GM12878 (cell line): ENCODE measurements around the gene ETNK1. TPM values are rescaled to one million over a fixed set of nuclear protein-coding genes. Genes with fewer than 3 reads are reported as not detected.
A peak's percentile ranks its signal among the peaks of the same experiment; 100 is the strongest.

Experiments used
- ATAC-seq: fragments of 200-7000 bp; cut with Tn5 transposase; 3 replicates; pipeline ENCODE4 v1.9.1; 2020; ENCODE audit warnings: mild to moderate bottlenecking, moderate library complexity
- BruUV-seq: library from RNA; stranded (reverse); fragments of 400-500 nt; replicated peaks from 2 replicates; lab custom pipeline; 2021; lab: Mats Ljungman, UMichigan
- CTCF ChIA-PET: fragments of 300-600 bp; sonication (Branson Sonifier 250); formaldehyde crosslinking; extraction: SDS; loops from one replicate; lab custom pipeline; 2021; ENCODE audit warnings: inconsistent platforms; lab: Yijun Ruan, JAX
- POLR2A ChIA-PET: fragments of 350-600 bp; formaldehyde crosslinking; extraction: SDS; loops from one replicate; lab custom pipeline; 2021; ENCODE audit warnings: inconsistent platforms; lab: Charles Lee
- RAD21 ChIA-PET: fragments of 300-600 bp; sonication (Branson Sonifier 250); formaldehyde crosslinking; loops from one replicate; lab custom pipeline; 2023; ENCODE audit warnings: antibody characterized with exemption; ENCODE audit not compliant: unreplicated experiment; lab: Charles Lee
- SMC1A ChIA-PET: fragments of 300-600 bp; sonication (Branson Sonifier 250); formaldehyde crosslinking; loops from one replicate; lab custom pipeline; 2023; ENCODE audit not compliant: unreplicated experiment, uncharacterized antibody; lab: Charles Lee
- DNase-seq: peaks from one replicate; pipeline ENCODE4 v3.0.0-alpha.2; 2011; ENCODE audit warnings: low read depth, low spot score
- FAIRE-seq: peaks from 3 replicates; lab custom pipeline; 2011; peaks lifted over from hg19 to GRCh38; lab: Jason Lieb, UNC
- H2AFZ ChIP-seq: 2 replicates; pipeline ENCODE4 v1.6.0; 2011; ENCODE audit warnings: low read depth, low read length, control low read depth; ENCODE audit not compliant: control insufficient read depth
- H3K27ac ChIP-seq: 2 replicates; pipeline ENCODE4 v1.5.1; 2011; ENCODE audit warnings: control low read depth; ENCODE audit not compliant: control insufficient read depth, insufficient read depth
- H3K27me3 ChIP-seq, 2 experiments: replicated peaks in 1 of 2; 2 replicates each; pipeline versions ENCODE4 v1.6.0 to v1.6.1; 2011; ENCODE audit warnings: low read length in 1 of 2; ENCODE audit not compliant: control insufficient read depth in 2 of 2, insufficient read depth in 2 of 2
- H3K36me3 ChIP-seq, 2 experiments: 2 replicates each; pipeline ENCODE4 v1.5.1; 2011; ENCODE audit warnings: low read length in 1 of 2; ENCODE audit not compliant: control insufficient read depth in 2 of 2, insufficient read depth in 2 of 2
- H3K4me1 ChIP-seq: 2 replicates; pipeline ENCODE4 v1.6.1; 2011; ENCODE audit warnings: mild to moderate bottlenecking, low read length, moderate library complexity, mixed read lengths; ENCODE audit not compliant: control insufficient read depth, insufficient read depth
- H3K4me2 ChIP-seq: 2 replicates; pipeline ENCODE4 v1.6.0; 2011; ENCODE audit warnings: control low read depth; ENCODE audit not compliant: control insufficient read depth, insufficient read depth
- H3K4me3 ChIP-seq: fragments of 200-600 bp; sonication (generic); 2 replicates; pipeline ENCODE4 v1.5.1; 2016
- H3K79me2 ChIP-seq: 2 replicates; pipeline ENCODE4 v1.6.0; 2011; ENCODE audit warnings: low read length; ENCODE audit not compliant: control insufficient read depth, insufficient read depth
- H3K9ac ChIP-seq: 2 replicates; pipeline ENCODE4 v1.8.0; 2011; ENCODE audit warnings: low read length, control low read depth, mixed read lengths; ENCODE audit not compliant: control insufficient read depth, insufficient read depth
- H3K9me3 ChIP-seq: replicated peaks from 3 replicates; pipeline ENCODE4 v1.5.1; 2011; ENCODE audit warnings: mild to moderate bottlenecking, low read length; ENCODE audit not compliant: control insufficient read depth, insufficient read depth
- H4K20me1 ChIP-seq: 2 replicates; pipeline ENCODE4 v1.6.0; 2011; ENCODE audit not compliant: control insufficient read depth, insufficient read depth
- BHLHE40 ChIP-seq, 2 experiments: fragments of 450-650 bp in 1 of 2; IDR thresholded peaks; 2 replicates each; pipeline ENCODE4 v1.6.1; 2011 to 2017; ENCODE audit warnings: low read depth in 2 of 2, borderline replicate concordance in 1 of 2, improper control_type of control experiment in 1 of 2, low read length in 1 of 2, mild to moderate bottlenecking in 1 of 2
- KDM1A ChIP-seq: fragments of 200-600 bp; sonication (generic); IDR thresholded peaks from 2 replicates; pipeline ENCODE4 v1.6.1; 2016; ENCODE audit warnings: borderline replicate concordance
- SMC3 ChIP-seq: IDR thresholded peaks from 2 replicates; pipeline ENCODE4 v1.6.1; 2011; ENCODE audit warnings: low read length, improper control_type of control experiment, borderline replicate concordance
- WGBS: methylation state at CpG from one replicate; pipeline ENCODE4 v1.1.6; 2016; ENCODE audit warnings: low lambda C conversion rate; ENCODE audit not compliant: insufficient replicate concordance, insufficient coverage; ENCODE audit errors: missing lambda C conversion rate; 5-methylcytosine and 5-hydroxymethylcytosine counted together
- in situ Hi-C: fragments of 300-500 bp; cut with MboI; formaldehyde crosslinking; loops from 9 replicates; pipeline ENCODE4 v1.14.3; 2018; ENCODE audit warnings: mixed read lengths
- intact Hi-C: fragments of 100-400 bp; cut with micrococcal nuclease; formaldehyde crosslinking; loops from one replicate; pipeline ENCODE4 v1.14.2; 2022; ENCODE audit not compliant: unreplicated experiment
- polyA plus RNA-seq, 11 experiments: library from polyadenylated mRNA; depleted of rRNA in 4 of 11; unstranded in 6 of 11; stranded (reverse) in 5 of 11; fragments of >200 nt; fragmentation: Nextera tagmentation in 4 of 11; fragmentation: Illumina TruSeq in 1 of 11; extraction: Ambion mirVana in 4 of 11; extraction: Trizol in 1 of 11; gene quantifications; 1 replicate in 1 of 11; 2 replicates in 10 of 11; pipeline versions ENCODE4 v1.2.1 to v1.2.3, GENCODE V29; 2011 to 2016; ENCODE audit warnings: inconsistent platforms in 2 of 11, missing spikeins in 2 of 11, low read depth in 1 of 11
- total RNA-seq, 4 experiments: library from RNA; depleted of rRNA in 3 of 4; stranded (reverse); fragments of >200 nt in 3 of 4; fragmentation: Illumina TruSeq in 1 of 4; extraction: Trizol in 1 of 4; gene quantifications; 2 replicates each; pipeline versions ENCODE4 v1.2.1 to v1.2.3, GENCODE V29; 2013 to 2021
- TF ChIP-seq, protein P1 (sequence below): IDR thresholded peaks from 2 replicates; pipeline ENCODE4 v1.6.1; 2011; ENCODE audit warnings: borderline replicate concordance, low read depth, mild to moderate bottlenecking, moderate library complexity, mixed read lengths, low read length; ENCODE audit not compliant: insufficient read depth; ENCODE audit errors: extremely low read length

The ETNK1 gene
- total and polyA plus RNA-seq, 10 of the 15 experiments (the other 5 are each of a cell fraction or from before 2014, with no cell fraction given) = 12.3 to 69.4 (median 34.2) TPM

DNA sequence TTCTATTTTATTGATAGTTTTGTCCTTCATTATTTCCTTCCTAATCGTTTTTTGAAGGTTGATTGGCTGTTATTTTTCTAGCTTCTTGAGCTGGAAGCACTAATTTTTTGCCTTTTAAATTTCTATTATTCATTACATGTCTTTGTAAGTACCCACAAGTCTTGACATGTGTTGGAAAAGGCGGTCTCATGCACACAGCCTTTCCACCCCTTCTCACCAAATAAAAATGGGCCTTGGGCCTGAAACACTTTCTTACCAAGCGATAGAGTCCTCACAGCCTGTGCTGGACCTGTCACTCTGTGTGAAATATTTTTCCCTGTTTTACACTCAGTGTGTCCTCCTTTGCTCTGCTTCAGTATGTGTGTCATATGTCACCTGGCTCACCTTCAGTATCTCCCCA, 9.9 kb downstream of the ETNK1 start:
- Histone ChIP-seq H3K9ac (no peak overlapping the region), H4K20me1 (0 out of 2 replicates have a peak, but pooled peaks cover 2% of the 10 kb centered on the region), H3K9me3 (no peaks in the 10 kb centered on the region; the same call in 2 of the 3 replicates), H3K4me1 (no peaks in the 10 kb centered on the region), H3K27ac (no peak overlapping the region), H3K4me2 (0 out of 2 replicates have a peak overlapping the region, but pooled peaks have one; percentile 13), H3K4me3 (no peak overlapping the region), H2AFZ (no peak overlapping the region), H3K36me3 (peaks cover 0 to 13% of the 10 kb centered on the region in 2 experiments; a peak in 1 of 4 replicates), H3K79me2 (peaks cover 70% of the 10 kb centered on the region), H3K27me3 (no peaks in the 10 kb centered on the region)
- DNase-seq (no peak), FAIRE-seq (no peak), ATAC-seq (no peak)
- 96% methylated on average over 3 of the region's 3 CpGs for WGBS
- SMC1A ChIA-PET = interaction anchor here (1.5 kb wide), 2 partner anchors 20 to 24 kb away, joined by 3 to 4 read pairs; no protein-coding TSS in a partner anchor
- in situ Hi-C loops (no loop called here), intact Hi-C loops (loop anchor here (5.0 kb wide), 1 partner anchor 158 kb away; no protein-coding TSS in a partner anchor)
- CTCF ChIA-PET = interaction anchor here (1.0 to 1.5 kb wide), 3 partner anchors 9 to 105 kb away, joined by 3 to 6 read pairs (median 4); no protein-coding TSS in a partner anchor
- RAD21 ChIA-PET = no interaction called here
- no TSS peak for BruUV-seq
- POLR2A ChIA-PET = no interaction called here
- TF ChIP-seq, protein P1, sequence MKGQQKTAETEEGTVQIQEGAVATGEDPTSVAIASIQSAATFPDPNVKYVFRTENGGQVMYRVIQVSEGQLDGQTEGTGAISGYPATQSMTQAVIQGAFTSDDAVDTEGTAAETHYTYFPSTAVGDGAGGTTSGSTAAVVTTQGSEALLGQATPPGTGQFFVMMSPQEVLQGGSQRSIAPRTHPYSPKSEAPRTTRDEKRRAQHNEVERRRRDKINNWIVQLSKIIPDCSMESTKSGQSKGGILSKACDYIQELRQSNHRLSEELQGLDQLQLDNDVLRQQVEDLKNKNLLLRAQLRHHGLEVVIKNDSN = no peak
- no peak for TF ChIP-seq KDM1A

DNA sequence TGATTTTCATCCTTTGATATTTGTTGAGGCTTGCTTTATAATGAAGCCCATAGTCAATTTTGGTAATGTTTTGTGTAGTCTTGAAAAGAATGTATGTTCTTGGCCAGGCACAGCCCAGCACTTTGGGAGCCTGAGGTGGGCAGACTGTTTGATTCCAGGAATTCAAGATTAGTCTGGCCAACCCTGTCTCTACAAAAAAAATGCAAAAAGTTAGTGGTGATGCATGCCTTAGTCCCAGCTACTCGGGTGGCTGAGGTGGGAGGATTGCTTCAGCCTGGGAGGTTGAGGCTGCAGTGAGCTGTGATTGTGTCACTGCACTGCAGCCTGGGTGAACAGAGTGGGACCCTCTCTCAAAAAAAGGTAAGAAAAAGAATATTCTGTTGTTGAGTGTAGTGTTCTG, 10.8 kb downstream of the ETNK1 start:
- ATAC-seq (no peak; the same call in 2 of the 3 replicates), DNase-seq (no peak), FAIRE-seq (no peak)
- H3K4me2 ChIP-seq = 0 out of 2 replicates have a peak overlapping the region, but pooled peaks have one; percentile 23
- ChIA-PET RAD21 (no interaction called here), POLR2A (interaction anchor here (1.3 kb wide), 1 partner anchor 11 kb away, joined by 3 read pairs; the partner anchor contains the start of gene ETNK1), CTCF (interaction anchor here (0.7 to 1.5 kb wide), 7 partner anchors 9 to 121 kb away, joined by 3 to 6 read pairs (median 3); no protein-coding TSS in a partner anchor), SMC1A (interaction anchor here (0.6 to 1.5 kb wide), 7 partner anchors 9 to 126 kb away, joined by 3 to 4 read pairs (median 3); no protein-coding TSS in a partner anchor)
- in situ Hi-C loops (no loop called here), intact Hi-C loops (no loop called here)
- no peaks in the 10 kb centered on the region for H3K4me1 ChIP-seq
- no peaks in the 10 kb centered on the region for H3K27me3 ChIP-seq
- H3K36me3 ChIP-seq = peaks cover 0 to 13% of the 10 kb centered on the region in 2 experiments; a peak in 1 of 4 replicates
- H3K9ac ChIP-seq = no peak overlapping the region
- H3K4me3 ChIP-seq = no peak overlapping the region
- no peak overlapping the region for H3K27ac ChIP-seq
- H3K79me2 ChIP-seq = peaks cover 66% of the 10 kb centered on the region
- no peak for TF ChIP-seq BHLHE40 (IDR thresholded peaks at IDR 0.05; ENCODE audit: borderline replicate concordance in 1 of 2, low read depth in 2 of 2, low read length in 1 of 2)
- no peak for TF ChIP-seq SMC3
- H4K20me1 ChIP-seq = 0 out of 2 replicates have a peak, but pooled peaks cover 2% of the 10 kb centered on the region
- H2AFZ ChIP-seq = no peak overlapping the region
- H3K9me3 ChIP-seq = no peaks in the 10 kb centered on the region; the same call in 1 of the 3 replicates
- 59% methylated on average over 1 of the region's 1 CpG for WGBS
- no TSS peak for BruUV-seq
